Gastrocnemius medialis (tissue), 4 donors: ENCODE results near the gene CHST13. TPM values are rescaled to one million over a fixed set of nuclear protein-coding genes. Genes with fewer than 3 reads are reported as not detected.

Experiments
- ATAC-seq, 2 donors: fragments of 150-250 bp; one replicate each; pipeline ENCODE4 v1.9.1; 2016
- DNase-seq, 2 donors: peaks; one replicate each; pipeline ENCODE4 v3.0.0-alpha.2; 2019
- H3K27ac ChIP-seq, 4 donors: fragments of 200-600 bp; sonication (generic); 1 replicate in 1 of 4; 2 replicates in 3 of 4; pipeline ENCODE4 v1.5.1; 2016 to 2018; ENCODE audit warnings: mild to moderate bottlenecking in 2 of 4, moderate library complexity in 1 of 4
- H3K27me3 ChIP-seq, 3 donors: fragments of 200-600 bp; sonication (generic) in 2 of 3; 1 replicate in 1 of 3; 2 replicates in 2 of 3; pipeline versions ENCODE4 v1.5.1 to v1.6.0; 2016 to 2019; ENCODE audit warnings: mild to moderate bottlenecking in 1 of 3, moderate library complexity in 1 of 3
- H3K36me3 ChIP-seq, 2 donors: fragments of 200-600 bp; sonication (generic) in 1 of 2; one replicate each; pipeline ENCODE4 v1.5.1; 2017 to 2018
- H3K4me1 ChIP-seq, 2 donors: fragments of 200-600 bp; sonication (generic) in 1 of 2; one replicate each; pipeline ENCODE4 v1.5.1; 2016 to 2017; ENCODE audit warnings: mild to moderate bottlenecking in 2 of 2
- H3K4me3 ChIP-seq, 4 donors: fragments of 200-600 bp; sonication (generic) in 3 of 4; 1 replicate in 1 of 4; 2 replicates in 3 of 4; pipeline ENCODE4 v1.5.1; 2016 to 2019; ENCODE audit warnings: mild to moderate bottlenecking in 2 of 4
- H3K9me3 ChIP-seq, 3 donors: fragments of 200-600 bp; sonication (generic) in 2 of 3; 1 replicate in 1 of 3; 2 replicates in 2 of 3; pipeline ENCODE4 v1.5.1; 2016 to 2019
- POLR2A ChIP-seq, 2 donors: fragments of 450-650 bp; IDR thresholded peaks; one replicate each; pipeline ENCODE4 v1.6.1; 2017; ENCODE audit warnings: antibody characterized with exemption in 2 of 2, mild to moderate bottlenecking in 2 of 2, moderate library complexity in 2 of 2
- in situ Hi-C, 4 donors: fragments of 200-750 bp; cut with MboI; loops; one replicate each; pipeline versions ENCODE4 v1.15.0 to v1.8.0; 2017; ENCODE audit warnings: low sequenced_read_pairs in 4 of 4
- intact Hi-C: fragments of 100-400 bp; cut with DNase I; formaldehyde crosslinking; loops from one replicate; pipeline ENCODE4 v1.15.1; 2023; ENCODE audit warnings: low total_unique reads
- total RNA-seq, 4 donors: library from RNA; depleted of rRNA; stranded (reverse); fragments of >200 nt; gene quantifications; one replicate each; pipeline versions ENCODE4 v1.1.0 to v1.2.3, GENCODE V29; 2016
- TF ChIP-seq, protein P1 (sequence below), 5 experiments: fragments of 450-650 bp in 3 of 5; fragments of 200-600 bp in 2 of 5; sonication (generic) in 2 of 5; IDR thresholded peaks in 4 of 5; conservative IDR thresholded peaks in 1 of 5; 1 replicate in 4 of 5; 2 replicates in 1 of 5; pipeline ENCODE4 v1.5.1; 2016 to 2019; ENCODE audit warnings: antibody characterized with exemption in 5 of 5, mild to moderate bottlenecking in 3 of 5, moderate library complexity in 3 of 5

The CHST13 gene
- total RNA-seq, 4 donors from 2014 or later: 0.49 TPM; not detected in 3

GRCh38 chr3:126549861-126550487 is 26.0 kb downstream of the CHST13 start:
- in situ Hi-C loops: no loop called here
- Histone ChIP-seq H3K9me3 (no peaks in the 10 kb centered on the region), H3K4me1 (no peaks in the 10 kb centered on the region), H3K27me3 (no peaks in the 10 kb centered on the region), H3K4me3 (no peak overlapping the region), H3K36me3 (no peaks in the 10 kb centered on the region), H3K27ac (no peak overlapping the region)
- no peak for ATAC-seq
- DNase-seq: peak in 1 of 2 donors; percentile 6
- TF ChIP-seq POLR2A (IDR thresholded peaks at IDR 0.05): no peak
- TF ChIP-seq, protein P1, sequence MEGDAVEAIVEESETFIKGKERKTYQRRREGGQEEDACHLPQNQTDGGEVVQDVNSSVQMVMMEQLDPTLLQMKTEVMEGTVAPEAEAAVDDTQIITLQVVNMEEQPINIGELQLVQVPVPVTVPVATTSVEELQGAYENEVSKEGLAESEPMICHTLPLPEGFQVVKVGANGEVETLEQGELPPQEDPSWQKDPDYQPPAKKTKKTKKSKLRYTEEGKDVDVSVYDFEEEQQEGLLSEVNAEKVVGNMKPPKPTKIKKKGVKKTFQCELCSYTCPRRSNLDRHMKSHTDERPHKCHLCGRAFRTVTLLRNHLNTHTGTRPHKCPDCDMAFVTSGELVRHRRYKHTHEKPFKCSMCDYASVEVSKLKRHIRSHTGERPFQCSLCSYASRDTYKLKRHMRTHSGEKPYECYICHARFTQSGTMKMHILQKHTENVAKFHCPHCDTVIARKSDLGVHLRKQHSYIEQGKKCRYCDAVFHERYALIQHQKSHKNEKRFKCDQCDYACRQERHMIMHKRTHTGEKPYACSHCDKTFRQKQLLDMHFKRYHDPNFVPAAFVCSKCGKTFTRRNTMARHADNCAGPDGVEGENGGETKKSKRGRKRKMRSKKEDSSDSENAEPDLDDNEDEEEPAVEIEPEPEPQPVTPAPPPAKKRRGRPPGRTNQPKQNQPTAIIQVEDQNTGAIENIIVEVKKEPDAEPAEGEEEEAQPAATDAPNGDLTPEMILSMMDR (IDR thresholded peaks at IDR 0.05 in 4 of 5, conservative IDR thresholded peaks at IDR 0.05 in 1 of 5): no peak
- intact Hi-C loops: no loop called here

DNA sequence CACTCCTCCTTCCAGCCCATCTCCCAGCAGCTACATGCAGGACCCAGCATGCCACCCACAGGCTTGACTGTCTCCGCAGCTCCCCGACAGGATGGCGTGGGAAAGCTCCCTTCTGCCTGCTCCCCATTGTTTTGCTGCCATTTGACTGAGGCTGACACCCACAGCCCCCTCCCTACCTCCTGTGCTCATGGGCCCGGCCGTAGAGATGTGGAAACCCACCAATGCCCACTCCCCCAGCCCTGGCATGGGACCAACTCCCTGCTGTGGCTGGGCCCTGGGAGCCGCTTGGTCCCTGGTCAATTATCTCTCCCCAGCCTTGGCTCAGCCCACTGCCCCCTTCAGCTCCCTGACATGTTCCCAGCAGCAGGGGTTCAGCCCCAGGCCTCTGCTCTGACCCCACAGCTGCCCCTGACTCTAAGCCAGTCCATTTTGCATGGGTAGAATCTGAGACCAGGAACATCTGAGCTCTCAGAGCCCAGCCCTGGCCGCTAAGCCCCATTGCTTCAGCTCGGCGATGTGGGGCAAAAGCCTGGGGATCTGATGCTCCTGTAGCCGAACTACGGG is 26.6 kb downstream of the CHST13 start:
- Histone ChIP-seq H3K4me3 (no peak overlapping the region), H3K27me3 (no peaks in the 10 kb centered on the region), H3K36me3 (no peaks in the 10 kb centered on the region), H3K9me3 (no peaks in the 10 kb centered on the region), H3K27ac (no peak overlapping the region), H3K4me1 (no peaks in the 10 kb centered on the region)
- in situ Hi-C loops: no loop called here
- TF ChIP-seq POLR2A (IDR thresholded peaks at IDR 0.05): no peak
- TF ChIP-seq, protein P1 (IDR thresholded peaks at IDR 0.05 in 4 of 5, conservative IDR thresholded peaks at IDR 0.05 in 1 of 5): no peak
- intact Hi-C loops: no loop called here
- DNase-seq (peak in 1 of 2 donors; percentile 9), ATAC-seq (no peak)

DNA sequence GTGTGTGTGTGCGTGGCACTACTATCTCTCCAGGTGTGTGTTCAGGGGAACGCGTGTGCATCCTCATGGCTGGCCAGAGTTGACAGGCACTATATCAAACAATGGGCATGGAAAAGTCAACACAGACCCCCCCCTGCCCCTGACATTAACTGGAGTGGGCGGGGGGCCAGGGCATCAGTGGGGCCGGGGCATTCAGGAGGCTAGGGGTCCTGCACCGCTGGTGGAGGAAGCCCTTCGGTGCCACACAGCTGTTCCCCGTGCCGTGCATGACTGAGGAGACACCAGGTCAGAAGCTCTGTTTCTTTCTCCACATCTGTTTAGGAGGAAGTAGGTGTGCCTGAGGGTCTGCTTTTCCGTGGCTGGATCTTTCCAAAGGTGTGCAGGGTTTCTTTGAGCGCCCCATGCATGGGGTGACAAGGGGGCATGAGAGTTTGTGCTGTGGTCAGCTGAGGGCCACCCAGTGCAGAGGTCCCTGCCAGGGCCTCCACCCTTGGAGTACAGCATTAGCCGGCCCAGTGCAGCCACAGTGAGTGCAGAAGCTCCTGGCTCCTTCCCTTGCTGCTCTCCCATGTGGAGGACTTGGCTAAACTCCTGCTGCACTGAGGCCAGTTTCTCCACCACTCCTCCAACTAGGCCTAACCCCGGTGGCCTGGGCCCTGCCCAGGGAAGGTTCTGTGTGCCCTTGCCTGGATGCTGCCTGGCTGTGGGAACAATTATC is 27.3 kb downstream of the CHST13 start:
- H3K4me3 ChIP-seq: no peak overlapping the region
- intact Hi-C loops (no loop called here), in situ Hi-C loops (no loop called here)
- no peaks in the 10 kb centered on the region for H3K9me3 ChIP-seq
- DNase-seq (peak in 1 of 2 donors; percentile 4), ATAC-seq (no peak)
- no peaks in the 10 kb centered on the region for H3K27me3 ChIP-seq
- no peaks in the 10 kb centered on the region for H3K4me1 ChIP-seq
- H3K27ac ChIP-seq: no peak overlapping the region
- TF ChIP-seq, protein P1 (IDR thresholded peaks at IDR 0.05 in 4 of 5, conservative IDR thresholded peaks at IDR 0.05 in 1 of 5): no peak
- no peak for TF ChIP-seq POLR2A (IDR thresholded peaks at IDR 0.05)
- no peaks in the 10 kb centered on the region for H3K36me3 ChIP-seq

DNA sequence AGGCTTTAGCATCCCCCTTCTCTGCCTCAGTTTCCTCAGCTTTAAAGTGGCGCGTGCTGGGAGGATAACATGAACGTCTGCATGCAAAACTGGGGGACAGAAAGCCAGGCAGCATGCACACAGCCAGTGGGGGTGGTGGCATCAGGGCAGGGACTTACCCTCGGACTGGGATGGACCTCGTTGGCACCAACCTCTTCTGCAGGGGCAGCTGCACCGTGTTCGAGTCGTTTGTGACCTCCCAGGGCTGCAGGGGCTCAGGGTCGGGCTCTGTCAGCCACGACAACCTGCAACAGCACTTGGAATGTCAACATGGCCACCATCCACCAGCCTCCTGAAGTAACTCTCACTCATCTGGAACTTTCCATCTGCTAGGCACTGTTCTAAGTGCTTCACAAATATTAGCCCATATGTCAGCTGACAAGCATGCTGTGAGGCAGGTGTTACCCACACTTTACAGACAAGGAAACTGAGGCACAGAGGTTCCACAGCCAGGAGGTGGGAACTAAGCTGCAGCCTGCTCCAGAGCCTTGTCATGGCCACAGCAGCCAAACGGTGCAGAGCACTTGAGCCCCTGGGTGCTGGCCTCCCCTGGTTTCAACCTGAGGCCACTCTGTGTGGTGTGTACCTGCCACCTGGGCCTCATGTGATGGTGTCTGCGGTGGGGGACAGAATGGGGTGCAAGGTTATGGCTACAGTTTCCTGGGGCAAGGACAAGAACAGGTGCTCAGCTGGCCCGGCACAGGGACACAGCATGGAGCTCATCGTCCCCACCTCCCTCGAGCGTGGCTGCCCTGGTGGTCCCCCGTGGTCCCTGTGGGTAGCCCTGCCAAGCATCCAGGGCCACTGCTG is 28.1 kb downstream of the CHST13 start:
- Histone ChIP-seq H3K27ac (no peak overlapping the region), H3K27me3 (no peaks in the 10 kb centered on the region), H3K4me3 (no peak overlapping the region), H3K4me1 (no peaks in the 10 kb centered on the region), H3K9me3 (no peaks in the 10 kb centered on the region), H3K36me3 (no peaks in the 10 kb centered on the region)
- intact Hi-C loops (no loop called here), in situ Hi-C loops (no loop called here)
- no peak for ATAC-seq
- TF ChIP-seq, protein P1 (IDR thresholded peaks at IDR 0.05 in 4 of 5, conservative IDR thresholded peaks at IDR 0.05 in 1 of 5): no peak
- TF ChIP-seq POLR2A (IDR thresholded peaks at IDR 0.05): no peak
- no peak for DNase-seq
